ENCODE results near the gene PHF12. TPM values are rescaled to one million over a fixed set of nuclear protein-coding genes. Genes with fewer than 3 reads are reported as not detected.

The PHF12 gene
- total and polyA plus RNA-seq, 2 of the 13 experiments (the other 11 are each of a cell fraction or from before 2014, with no cell fraction given), result 9.8 to 17.1 TPM

- TF ChIP-seq MLLT10 (CRISPR knock-in tag; IDR thresholded peaks at IDR 0.05) (no peak), ZNF33B (CRISPR knock-in tag; IDR thresholded peaks at IDR 0.05) (no peak), HDAC1 (CRISPR knock-in tag; IDR thresholded peaks at IDR 0.05) (peak; percentile 22; the same call in 1 of the 2 replicates), YEATS2 (CRISPR knock-in tag; IDR thresholded peaks at IDR 0.05; ENCODE audit: borderline replicate concordance) (peak; percentile 40; the same call in 1 of the 2 replicates), HOXA9 (CRISPR knock-in tag; IDR thresholded peaks at IDR 0.05; ENCODE audit: borderline replicate concordance) (no peak), THAP9 (CRISPR knock-in tag; IDR thresholded peaks at IDR 0.05; ENCODE audit: borderline replicate concordance) (peak; percentile 96; the same call in 1 of the 2 replicates), KAT8 (CRISPR knock-in tag; IDR thresholded peaks at IDR 0.05) (0 out of 2 replicates have a peak, but pooled peaks have one; percentile 25)
- TF ChIP-seq, protein P1, sequence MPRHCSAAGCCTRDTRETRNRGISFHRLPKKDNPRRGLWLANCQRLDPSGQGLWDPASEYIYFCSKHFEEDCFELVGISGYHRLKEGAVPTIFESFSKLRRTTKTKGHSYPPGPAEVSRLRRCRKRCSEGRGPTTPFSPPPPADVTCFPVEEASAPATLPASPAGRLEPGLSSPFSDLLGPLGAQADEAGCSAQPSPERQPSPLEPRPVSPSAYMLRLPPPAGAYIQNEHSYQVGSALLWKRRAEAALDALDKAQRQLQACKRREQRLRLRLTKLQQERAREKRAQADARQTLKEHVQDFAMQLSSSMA (CRISPR knock-in tag; IDR thresholded peaks at IDR 0.05), result peak; percentile 28; the same call in 1 of the 2 replicates
Observed at GRCh38 chr17:28949185-28950016, 1.9 kb downstream of the PHF12 start (continued).
